ENCODE data around the gene RASD1. TPM values are rescaled to one million over a fixed set of nuclear protein-coding genes. Genes with fewer than 3 reads are reported as not detected.

The RASD1 gene
- total RNA-seq, 1 experiment from 2014 or later = 59.0 TPM

DNA sequence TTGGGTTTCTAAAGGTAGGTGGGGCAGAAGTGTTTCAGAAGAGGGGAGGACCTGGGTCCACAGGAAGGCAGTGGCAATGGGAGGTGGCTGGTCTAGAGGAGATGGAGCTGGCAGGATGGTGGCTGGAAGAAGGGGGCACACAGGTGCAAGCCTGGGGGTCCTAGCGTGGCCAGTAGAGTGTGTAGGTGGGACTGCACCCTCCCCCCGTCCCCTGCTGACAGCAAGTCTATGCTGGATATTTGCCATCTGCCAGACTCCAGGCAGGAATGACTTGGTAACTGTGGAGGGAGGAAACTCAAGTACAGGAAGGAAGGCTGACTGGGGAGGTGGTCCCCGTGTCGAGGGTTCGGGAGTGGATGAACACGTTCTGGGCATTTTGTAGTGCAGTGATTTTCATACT lies 10.8 kb downstream of the RASD1 start:
- no peaks in the 10 kb centered on the region for H3K27me3 ChIP-seq (ENCODE audit: low read length)
- no peaks in the 10 kb centered on the region for H3K9me2 ChIP-seq (replicated peaks; ENCODE audit: low read length)
- ChIA-PET CTCF (no interaction called here), POLR2A (ENCODE audit: unreplicated experiment) (no interaction called here)
- TF ChIP-seq EZH2phosphoT487 (IDR thresholded peaks at IDR 0.05; ENCODE audit: borderline replicate concordance, low read length) (no peak), EZH2 (IDR thresholded peaks at IDR 0.05; ENCODE audit: low read length, unreplicated experiment) (no peak)
- TF ChIP-seq, protein P1, sequence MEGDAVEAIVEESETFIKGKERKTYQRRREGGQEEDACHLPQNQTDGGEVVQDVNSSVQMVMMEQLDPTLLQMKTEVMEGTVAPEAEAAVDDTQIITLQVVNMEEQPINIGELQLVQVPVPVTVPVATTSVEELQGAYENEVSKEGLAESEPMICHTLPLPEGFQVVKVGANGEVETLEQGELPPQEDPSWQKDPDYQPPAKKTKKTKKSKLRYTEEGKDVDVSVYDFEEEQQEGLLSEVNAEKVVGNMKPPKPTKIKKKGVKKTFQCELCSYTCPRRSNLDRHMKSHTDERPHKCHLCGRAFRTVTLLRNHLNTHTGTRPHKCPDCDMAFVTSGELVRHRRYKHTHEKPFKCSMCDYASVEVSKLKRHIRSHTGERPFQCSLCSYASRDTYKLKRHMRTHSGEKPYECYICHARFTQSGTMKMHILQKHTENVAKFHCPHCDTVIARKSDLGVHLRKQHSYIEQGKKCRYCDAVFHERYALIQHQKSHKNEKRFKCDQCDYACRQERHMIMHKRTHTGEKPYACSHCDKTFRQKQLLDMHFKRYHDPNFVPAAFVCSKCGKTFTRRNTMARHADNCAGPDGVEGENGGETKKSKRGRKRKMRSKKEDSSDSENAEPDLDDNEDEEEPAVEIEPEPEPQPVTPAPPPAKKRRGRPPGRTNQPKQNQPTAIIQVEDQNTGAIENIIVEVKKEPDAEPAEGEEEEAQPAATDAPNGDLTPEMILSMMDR (conservative IDR thresholded peaks at IDR 0.05; ENCODE audit: low read depth, low read length) = no peak
- H3K9me3 ChIP-seq (ENCODE audit: low read length) = no peaks in the 10 kb centered on the region
- ATAC-seq (no peak), DNase-seq (no peak)
- no peak overlapping the region for H3K4me3 ChIP-seq (ENCODE audit: low read length)
- no TSS peak for BruUV-seq (replicated peaks)
- H3K4me2 ChIP-seq (ENCODE audit: low read length) = no peak overlapping the region
- H3F3A ChIP-seq (ENCODE audit: low read length, unreplicated experiment) = no peaks in the 10 kb centered on the region
- peaks cover 32% of the 10 kb centered on the region; the same call in 1 of the 2 replicates for H3K36me3 ChIP-seq (ENCODE audit: low read depth, low read length)
- peaks cover 61% of the 10 kb centered on the region for H3K79me2 ChIP-seq (ENCODE audit: low read length)
- H3K27ac ChIP-seq (ENCODE audit: low read length) = no peak overlapping the region
- H3K4me1 ChIP-seq (ENCODE audit: insufficient read depth, low read length) = 0 out of 2 replicates have a peak, but pooled peaks cover 6% of the 10 kb centered on the region
- H3K9ac ChIP-seq (ENCODE audit: low read length) = no peak overlapping the region
- intact Hi-C loops (cut with micrococcal nuclease) = no loop called here
- no peak overlapping the region for H2AFZ ChIP-seq (ENCODE audit: low read length)
- peaks cover 26% of the 10 kb centered on the region for H4K20me1 ChIP-seq (ENCODE audit: low read length)

DNA sequence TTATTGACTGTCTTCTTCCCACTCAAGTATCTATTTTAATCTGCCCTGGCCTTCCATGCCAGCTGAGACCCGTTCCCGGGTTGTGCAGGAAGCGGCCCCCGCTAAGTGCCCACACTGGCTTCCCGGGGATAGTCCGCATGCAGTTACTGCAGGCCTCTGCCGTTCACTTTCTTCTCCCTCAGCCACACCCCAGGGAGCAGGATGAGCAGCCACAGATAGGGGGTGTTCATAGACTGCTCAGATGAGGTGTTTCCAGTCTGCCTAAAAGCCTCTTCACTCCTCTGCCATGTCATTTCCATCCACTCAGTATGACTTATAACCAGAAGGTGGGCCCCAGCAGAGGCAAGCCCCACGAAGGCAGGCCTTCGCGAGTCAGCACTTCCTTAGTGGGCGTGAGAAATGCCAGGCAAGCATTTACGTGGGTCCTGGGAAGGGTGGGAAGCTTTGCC lies 11.7 kb downstream of the RASD1 start:
- Histone ChIP-seq H3K27ac (ENCODE audit: low read length) (no peak overlapping the region), H3K4me2 (ENCODE audit: low read length) (no peak overlapping the region), H3K9me3 (ENCODE audit: low read length) (no peaks in the 10 kb centered on the region), H4K20me1 (ENCODE audit: low read length) (peaks cover 24% of the 10 kb centered on the region; the same call in 1 of the 2 replicates), H3K4me1 (ENCODE audit: insufficient read depth, low read length) (0 out of 2 replicates have a peak, but pooled peaks cover 6% of the 10 kb centered on the region), H3F3A (ENCODE audit: low read length, unreplicated experiment) (no peaks in the 10 kb centered on the region), H2AFZ (ENCODE audit: low read length) (no peak overlapping the region), H3K36me3 (ENCODE audit: low read depth, low read length) (peaks cover 30% of the 10 kb centered on the region; the same call in 1 of the 2 replicates), H3K9ac (ENCODE audit: low read length) (no peak overlapping the region), H3K9me2 (replicated peaks; ENCODE audit: low read length) (no peaks in the 10 kb centered on the region), H3K4me3 (ENCODE audit: low read length) (no peak overlapping the region), H3K27me3 (ENCODE audit: low read length) (no peaks in the 10 kb centered on the region), H3K79me2 (ENCODE audit: low read length) (peaks cover 70% of the 10 kb centered on the region)
- POLR2A ChIA-PET (ENCODE audit: unreplicated experiment) = no interaction called here
- intact Hi-C loops (cut with micrococcal nuclease) = no loop called here
- ATAC-seq = no peak
- TF ChIP-seq, protein P1 (conservative IDR thresholded peaks at IDR 0.05; ENCODE audit: low read depth, low read length) = no peak
- TF ChIP-seq EZH2 (IDR thresholded peaks at IDR 0.05; ENCODE audit: low read length, unreplicated experiment) (no peak), EZH2phosphoT487 (IDR thresholded peaks at IDR 0.05; ENCODE audit: borderline replicate concordance, low read length) (no peak)
- no TSS peak for BruUV-seq (replicated peaks)
- DNase-seq = no peak
- CTCF ChIA-PET = no interaction called here

DNA sequence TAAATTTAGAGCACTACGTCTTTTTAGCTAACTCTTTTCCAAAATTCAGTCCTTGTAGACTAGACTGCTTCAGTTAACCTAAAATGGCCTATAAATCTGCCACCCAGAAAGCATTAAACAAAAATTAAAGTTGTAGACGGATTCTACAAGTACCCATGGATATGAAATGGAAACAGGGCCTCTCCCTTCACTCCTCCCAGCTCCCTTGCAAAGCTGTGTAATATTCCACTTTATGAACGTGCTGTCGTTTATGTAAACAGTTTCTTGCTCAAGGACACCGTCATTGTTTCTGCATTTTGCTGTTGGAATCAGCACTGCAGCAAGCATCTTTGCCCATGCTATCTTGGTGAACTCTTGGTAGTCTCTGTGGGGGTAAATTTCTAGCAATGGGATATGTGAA lies 14.3 kb downstream of the RASD1 start:
- peaks cover 90% of the 10 kb centered on the region for H3K79me2 ChIP-seq (ENCODE audit: low read length)
- intact Hi-C loops (cut with micrococcal nuclease) = no loop called here
- ChIA-PET POLR2A (ENCODE audit: unreplicated experiment) (no interaction called here), CTCF (no interaction called here)
- BruUV-seq (replicated peaks) = no TSS peak
- no peak overlapping the region; the same call in 1 of the 2 replicates for H3K4me2 ChIP-seq (ENCODE audit: low read length)
- DNase-seq = no peak
- H3K27ac ChIP-seq (ENCODE audit: low read length) = no peak overlapping the region
- no peaks in the 10 kb centered on the region for H3K27me3 ChIP-seq (ENCODE audit: low read length)
- H4K20me1 ChIP-seq (ENCODE audit: low read length) = peaks cover 28% of the 10 kb centered on the region; the same call in 1 of the 2 replicates
- peaks cover 21% of the 10 kb centered on the region for H3K4me1 ChIP-seq (ENCODE audit: insufficient read depth, low read length)
- no peak overlapping the region for H3K9ac ChIP-seq (ENCODE audit: low read length)
- no peak for ATAC-seq
- no peaks in the 10 kb centered on the region for H3K9me2 ChIP-seq (replicated peaks; ENCODE audit: low read length)
- no peak overlapping the region for H3K4me3 ChIP-seq (ENCODE audit: low read length)
- H2AFZ ChIP-seq (ENCODE audit: low read length) = no peak overlapping the region
- no peaks in the 10 kb centered on the region for H3F3A ChIP-seq (ENCODE audit: low read length, unreplicated experiment)
- TF ChIP-seq EZH2 (IDR thresholded peaks at IDR 0.05; ENCODE audit: low read length, unreplicated experiment) (no peak), EZH2phosphoT487 (IDR thresholded peaks at IDR 0.05; ENCODE audit: borderline replicate concordance, low read length) (no peak)
- peaks cover 18% of the 10 kb centered on the region; the same call in 1 of the 2 replicates for H3K36me3 ChIP-seq (ENCODE audit: low read depth, low read length)
- H3K9me3 ChIP-seq (ENCODE audit: low read length) = no peaks in the 10 kb centered on the region
